ENCODE measurements around the gene PTGR3.

The PTGR3 gene

DNA sequence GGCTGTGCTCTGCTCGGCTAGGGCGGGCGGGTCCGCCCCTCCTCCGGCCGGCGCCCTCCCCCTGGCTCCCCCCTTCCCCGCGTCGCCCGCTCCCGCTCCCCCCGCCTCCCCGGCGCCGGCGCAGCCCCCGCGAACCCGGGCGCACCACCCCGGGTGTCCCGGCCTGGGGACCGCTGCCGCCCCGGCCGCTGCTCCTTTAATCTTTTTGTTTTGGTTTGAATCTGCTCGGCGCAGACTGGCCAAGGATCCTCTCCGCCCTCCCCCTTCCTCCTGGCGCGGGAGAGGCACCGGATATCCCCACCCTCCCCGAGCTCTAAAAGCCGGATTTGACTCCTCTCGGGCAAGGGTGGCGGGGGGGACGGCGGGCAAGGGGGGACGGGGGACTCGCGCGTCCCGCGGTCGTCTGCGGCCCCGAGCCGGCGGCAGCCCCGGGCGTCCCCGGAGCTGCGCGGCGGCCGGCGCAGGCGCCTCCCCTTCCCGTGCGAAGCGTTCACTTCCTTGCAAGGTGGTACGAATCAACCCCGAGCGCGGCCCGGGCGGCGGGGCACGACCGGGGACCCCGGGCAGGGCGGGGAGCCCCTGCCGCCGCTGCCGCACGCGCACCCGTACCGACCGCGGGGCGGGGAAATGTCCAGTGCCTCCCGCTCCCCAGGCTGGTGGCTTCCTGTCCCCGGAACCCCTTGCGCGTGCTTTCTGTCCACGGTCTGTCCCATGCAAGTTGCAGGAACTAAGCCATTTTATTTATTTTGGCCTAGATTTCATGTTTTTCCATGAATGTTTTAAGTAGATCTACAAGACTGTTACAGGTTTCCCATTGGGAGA is at the start of gene PTGR3:
PTGR3 (minus strand) TSS at position 11 of the 822 bp plus-strand sequence. CDS start 81 bp downstream, outside the sequence.
- peak; percentile 72 for DNase-seq

DNA sequence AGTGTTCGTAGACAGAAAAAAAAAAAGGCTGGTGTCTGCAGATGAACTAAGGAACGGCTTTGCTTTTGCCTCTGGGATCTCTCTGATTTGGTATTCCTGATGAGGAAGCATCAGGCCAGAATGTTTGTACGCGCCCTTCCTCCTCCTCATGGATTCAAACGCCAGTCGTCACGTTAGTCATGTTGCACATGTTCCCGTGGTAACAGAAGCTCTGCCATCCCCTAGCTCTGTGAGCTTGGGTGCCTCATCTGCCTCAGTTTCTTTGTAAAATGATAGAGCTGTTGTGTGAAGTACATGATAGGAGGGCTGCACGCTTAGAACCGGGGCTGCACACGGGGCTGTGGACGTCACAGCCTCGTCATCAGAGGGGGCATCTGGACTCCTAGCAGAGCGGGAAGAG is 48.7 kb upstream of the PTGR3 start:
- DNase-seq = no peak

GRCh38 chr18:75256376-75256775 is 47.4 kb upstream of the PTGR3 start:
- DNase-seq = no peak

GRCh38 chr18:75255094-75255493 is 46.2 kb upstream of the PTGR3 start:
- no peak for DNase-seq

- DNase-seq = no peak
Measured at GRCh38 chr18:75253784-75254183, 44.8 kb upstream of the PTGR3 start.

GRCh38 chr18:75253043-75253442 is 44.1 kb upstream of the PTGR3 start:
- DNase-seq = no peak

GRCh38 chr18:75252136-75252535 is 43.2 kb upstream of the PTGR3 start:
- no peak for DNase-seq

DNA sequence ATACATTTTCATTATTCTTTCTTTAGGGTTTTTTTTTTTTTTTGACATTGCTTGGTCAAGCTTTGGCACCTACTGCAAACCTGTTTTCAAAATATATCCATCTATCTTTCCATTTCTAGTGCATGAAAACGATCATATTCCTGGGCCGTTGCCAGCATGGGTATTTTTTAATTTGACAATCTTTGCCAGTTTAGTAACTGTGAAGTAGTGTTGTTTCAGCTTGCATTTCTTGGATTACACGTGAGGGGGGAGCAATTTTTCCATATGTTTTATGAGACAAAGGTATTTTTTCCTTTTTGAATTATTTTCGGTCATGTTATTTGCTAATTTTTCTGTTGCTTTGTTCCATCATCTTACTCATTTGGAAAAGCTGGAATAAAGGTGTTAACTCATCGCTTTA is 42.5 kb upstream of the PTGR3 start:
- no peak for DNase-seq

- no peak for DNase-seq
Measured at GRCh38 chr18:75250471-75250821, 41.5 kb upstream of the PTGR3 start.

- no peak for DNase-seq
Measured at GRCh38 chr18:75249672-75250470, 40.9 kb upstream of the PTGR3 start.

DNA sequence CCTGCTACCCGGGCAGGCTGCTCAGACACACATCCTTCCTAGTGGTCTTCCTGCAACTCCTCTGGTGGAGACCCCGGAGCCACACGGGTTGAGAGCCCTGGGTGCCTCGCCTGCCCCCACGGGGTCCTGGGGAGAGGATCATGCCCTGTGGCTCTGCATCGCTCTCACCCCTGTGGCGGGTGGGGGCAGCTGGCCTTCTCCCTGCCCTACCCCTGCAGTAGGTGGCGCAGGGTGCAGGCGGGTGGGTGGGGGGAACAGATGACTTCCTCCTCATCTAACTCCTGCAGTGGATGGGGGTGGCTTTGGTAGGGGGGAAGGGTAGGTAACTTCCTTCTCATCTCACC is 40.2 kb upstream of the PTGR3 start:
- no peak for DNase-seq

GRCh38 chr18:75248426-75249174 is 39.7 kb upstream of the PTGR3 start:
- DNase-seq = no peak

- no peak for DNase-seq
Measured at GRCh38 chr18:75247611-75248421, 38.9 kb upstream of the PTGR3 start.

GRCh38 chr18:75246721-75247610 is 38.0 kb upstream of the PTGR3 start:
- DNase-seq = no peak

GRCh38 chr18:75244351-75245313 is 35.7 kb upstream of the PTGR3 start:
- DNase-seq = no peak

DNA sequence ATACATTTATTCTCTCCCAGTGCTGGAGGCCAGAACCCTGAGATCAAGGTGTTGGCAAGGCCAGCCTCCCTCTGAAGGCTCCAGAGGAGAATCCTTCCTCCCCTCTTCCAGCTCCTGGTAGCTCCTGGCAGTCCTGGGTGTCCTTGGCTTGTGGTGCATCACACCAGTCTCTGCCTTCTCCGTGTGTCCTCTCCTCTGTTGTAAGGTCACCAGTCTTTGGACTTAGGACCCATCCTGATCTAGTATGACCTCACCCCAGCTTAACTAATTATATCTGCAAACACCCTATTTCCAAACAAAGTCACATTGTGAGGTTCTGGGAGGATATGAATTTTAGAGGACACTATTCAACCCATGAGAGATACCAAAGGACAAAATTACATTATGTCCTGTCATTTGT is 32.8 kb upstream of the PTGR3 start:
- DNase-seq = no peak

- no peak for DNase-seq
Measured at GRCh38 chr18:75240433-75240832, 31.5 kb upstream of the PTGR3 start.

- no peak for DNase-seq
Measured at GRCh38 chr18:75238786-75239185, 29.8 kb upstream of the PTGR3 start.

GRCh38 chr18:75238100-75238499 is 29.2 kb upstream of the PTGR3 start:
- no peak for DNase-seq

- DNase-seq = no peak
Measured at GRCh38 chr18:75235896-75236295, 27.0 kb upstream of the PTGR3 start.
